ENCODE results near the gene ZNF185.

The ZNF185 gene

GRCh38 chrX:152930516-152930915 lies 32.6 kb downstream of the ZNF185 start:
- no peaks in the 10 kb centered on the region for H3K36me3 ChIP-seq (replicated peaks in 1 of 2; ENCODE audit: control insufficient read depth in 2 of 2, insufficient read depth in 2 of 2, low read length in 2 of 2)
- no peak overlapping the region for H3K9ac ChIP-seq (ENCODE audit: low read depth, low read length, poor library complexity)
- H3K14ac ChIP-seq (ENCODE audit: low read length), result peak overlapping the region; percentile 21
- H2BK15ac ChIP-seq (ENCODE audit: low read length), result no peak overlapping the region
- no peak overlapping the region for H2AFZ ChIP-seq (ENCODE audit: low read length)
- no peak overlapping the region for H3K4me3 ChIP-seq (ENCODE audit: low read length in 2 of 2)
- H4K8ac ChIP-seq (ENCODE audit: low read depth, low read length), result no peak overlapping the region
- no CpG with 5 or more reads among the region's 4 CpGs for WGBS, 2 donors (ENCODE audit: extremely low coverage in 2 of 2, insufficient read length in 2 of 2, insufficient replicate concordance in 1 of 2)
- H3K18ac ChIP-seq (ENCODE audit: low read length), result no peak overlapping the region
- H3K27me3 ChIP-seq (ENCODE audit: control insufficient read depth in 3 of 3, insufficient read depth in 3 of 3, low read depth in 1 of 3, low read length in 3 of 3), result peaks cover 0 to 42% (median 0%) of the 10 kb centered on the region in 3 experiments
- DNase-seq (ENCODE audit: low spot score), result no peak
- no peak overlapping the region for H2BK12ac ChIP-seq (ENCODE audit: low read length)
- H3K9me3 ChIP-seq (replicated peaks in 1 of 2; ENCODE audit: control insufficient read depth in 2 of 2, insufficient read depth in 1 of 2, low read depth in 1 of 2, low read length in 2 of 2), result no peaks in the 10 kb centered on the region
- H2BK5ac ChIP-seq (ENCODE audit: low read length), result no peak overlapping the region
- no peak overlapping the region for H3K27ac ChIP-seq (replicated peaks; ENCODE audit: low read length)
- no peak overlapping the region for H4K91ac ChIP-seq (ENCODE audit: low read depth, low read length, poor library complexity)
- H3K23ac ChIP-seq (ENCODE audit: low read depth, low read length, poor library complexity), result no peak overlapping the region
- H3K4me2 ChIP-seq (ENCODE audit: insufficient read depth, low read length, poor library complexity, severe bottlenecking), result no peak overlapping the region
- no peak overlapping the region for H3K4ac ChIP-seq (ENCODE audit: low read length)
- no peak overlapping the region for H2AK5ac ChIP-seq (ENCODE audit: low read depth, low read length)
- H3K79me1 ChIP-seq (ENCODE audit: low read depth, low read length), result no peaks in the 10 kb centered on the region
- no peak overlapping the region for H2BK120ac ChIP-seq (ENCODE audit: low read depth, low read length)
- peaks cover 0 to 2% of the 10 kb centered on the region in 2 donors for H3K4me1 ChIP-seq (ENCODE audit: control insufficient read depth in 2 of 2, insufficient read depth in 1 of 2, low read depth in 1 of 2, low read length in 2 of 2)

GRCh38 chrX:152932144-152932543 lies 34.3 kb downstream of the ZNF185 start:
- H3K4me2 ChIP-seq (ENCODE audit: insufficient read depth, low read length, poor library complexity, severe bottlenecking), result no peak overlapping the region
- no peaks in the 10 kb centered on the region for H3K4me1 ChIP-seq (ENCODE audit: control insufficient read depth in 2 of 2, insufficient read depth in 1 of 2, low read depth in 1 of 2, low read length in 2 of 2)
- H2BK120ac ChIP-seq (ENCODE audit: low read depth, low read length), result no peak overlapping the region
- H3K4me3 ChIP-seq (ENCODE audit: low read length in 2 of 2), result no peak overlapping the region
- no peaks in the 10 kb centered on the region for H3K36me3 ChIP-seq (replicated peaks in 1 of 2; ENCODE audit: control insufficient read depth in 2 of 2, insufficient read depth in 2 of 2, low read length in 2 of 2)
- H2AK5ac ChIP-seq (ENCODE audit: low read depth, low read length), result no peak overlapping the region
- no peak overlapping the region for H2AFZ ChIP-seq (ENCODE audit: low read length)
- no peak overlapping the region for H2BK5ac ChIP-seq (ENCODE audit: low read length)
- no peak overlapping the region for H2BK15ac ChIP-seq (ENCODE audit: low read length)
- no peak overlapping the region for H3K14ac ChIP-seq (ENCODE audit: low read length)
- no peak overlapping the region for H3K18ac ChIP-seq (ENCODE audit: low read length)
- H4K91ac ChIP-seq (ENCODE audit: low read depth, low read length, poor library complexity), result no peak overlapping the region
- DNase-seq (ENCODE audit: low spot score), result no peak
- H3K9me3 ChIP-seq (replicated peaks in 1 of 2; ENCODE audit: control insufficient read depth in 2 of 2, insufficient read depth in 1 of 2, low read depth in 1 of 2, low read length in 2 of 2), result no peaks in the 10 kb centered on the region
- H3K23ac ChIP-seq (ENCODE audit: low read depth, low read length, poor library complexity), result no peak overlapping the region
- H3K4ac ChIP-seq (ENCODE audit: low read length), result no peak overlapping the region
- no CpG with 5 or more reads among the region's 6 CpGs for WGBS, 2 donors (ENCODE audit: extremely low coverage in 2 of 2, insufficient read length in 2 of 2, insufficient replicate concordance in 1 of 2)
- H4K8ac ChIP-seq (ENCODE audit: low read depth, low read length), result no peak overlapping the region
- peaks cover 0 to 42% (median 0%) of the 10 kb centered on the region in 3 experiments for H3K27me3 ChIP-seq (ENCODE audit: control insufficient read depth in 3 of 3, insufficient read depth in 3 of 3, low read depth in 1 of 3, low read length in 3 of 3)
- no peaks in the 10 kb centered on the region for H3K79me1 ChIP-seq (ENCODE audit: low read depth, low read length)
- H2BK12ac ChIP-seq (ENCODE audit: low read length), result no peak overlapping the region
- H3K9ac ChIP-seq (ENCODE audit: low read depth, low read length, poor library complexity), result no peak overlapping the region
- H3K27ac ChIP-seq (replicated peaks; ENCODE audit: low read length), result no peak overlapping the region

GRCh38 chrX:152932598-152933175 lies 34.8 kb downstream of the ZNF185 start:
- no peak for DNase-seq (ENCODE audit: low spot score)
- Histone ChIP-seq H3K9me3 (replicated peaks in 1 of 2; ENCODE audit: control insufficient read depth in 2 of 2, insufficient read depth in 1 of 2, low read depth in 1 of 2, low read length in 2 of 2) (no peaks in the 10 kb centered on the region), H4K8ac (ENCODE audit: low read depth, low read length) (no peak overlapping the region), H2BK12ac (ENCODE audit: low read length) (no peak overlapping the region), H3K18ac (ENCODE audit: low read length) (no peak overlapping the region), H2BK120ac (ENCODE audit: low read depth, low read length) (no peak overlapping the region), H3K79me1 (ENCODE audit: low read depth, low read length) (no peaks in the 10 kb centered on the region), H3K9ac (ENCODE audit: low read depth, low read length, poor library complexity) (no peak overlapping the region), H3K36me3 (replicated peaks in 1 of 2; ENCODE audit: control insufficient read depth in 2 of 2, insufficient read depth in 2 of 2, low read length in 2 of 2) (no peaks in the 10 kb centered on the region), H3K4me2 (ENCODE audit: insufficient read depth, low read length, poor library complexity, severe bottlenecking) (no peak overlapping the region), H2BK15ac (ENCODE audit: low read length) (no peak overlapping the region), H3K4me3 (ENCODE audit: low read length in 2 of 2) (no peak overlapping the region), H3K4me1 (ENCODE audit: control insufficient read depth in 2 of 2, insufficient read depth in 1 of 2, low read depth in 1 of 2, low read length in 2 of 2) (no peaks in the 10 kb centered on the region), H2AK5ac (ENCODE audit: low read depth, low read length) (no peak overlapping the region), H2AFZ (ENCODE audit: low read length) (no peak overlapping the region), H3K27me3 (ENCODE audit: control insufficient read depth in 3 of 3, insufficient read depth in 3 of 3, low read depth in 1 of 3, low read length in 3 of 3) (peaks cover 0 to 43% (median 0%) of the 10 kb centered on the region in 3 experiments), H3K4ac (ENCODE audit: low read length) (no peak overlapping the region), H3K27ac (replicated peaks; ENCODE audit: low read length) (no peak overlapping the region), H4K91ac (ENCODE audit: low read depth, low read length, poor library complexity) (no peak overlapping the region), H2BK5ac (ENCODE audit: low read length) (no peak overlapping the region), H3K23ac (ENCODE audit: low read depth, low read length, poor library complexity) (no peak overlapping the region), H3K14ac (ENCODE audit: low read length) (no peak overlapping the region)
- no CpG with 5 or more reads among the region's 8 CpGs for WGBS, 2 donors (ENCODE audit: extremely low coverage in 2 of 2, insufficient read length in 2 of 2, insufficient replicate concordance in 1 of 2)

GRCh38 chrX:152936306-152936705 lies 38.4 kb downstream of the ZNF185 start:
- Histone ChIP-seq H3K27ac (replicated peaks; ENCODE audit: low read length) (no peak overlapping the region), H3K79me1 (ENCODE audit: low read depth, low read length) (no peaks in the 10 kb centered on the region), H2BK120ac (ENCODE audit: low read depth, low read length) (no peak overlapping the region), H3K4ac (ENCODE audit: low read length) (no peak overlapping the region), H3K14ac (ENCODE audit: low read length) (no peak overlapping the region), H2BK15ac (ENCODE audit: low read length) (no peak overlapping the region), H3K4me3 (ENCODE audit: low read length in 2 of 2) (no peak overlapping the region), H2AFZ (ENCODE audit: low read length) (no peak overlapping the region), H3K18ac (ENCODE audit: low read length) (no peak overlapping the region), H3K9me3 (replicated peaks in 1 of 2; ENCODE audit: control insufficient read depth in 2 of 2, insufficient read depth in 1 of 2, low read depth in 1 of 2, low read length in 2 of 2) (no peaks in the 10 kb centered on the region), H3K4me1 (ENCODE audit: control insufficient read depth in 2 of 2, insufficient read depth in 1 of 2, low read depth in 1 of 2, low read length in 2 of 2) (no peaks in the 10 kb centered on the region), H2BK5ac (ENCODE audit: low read length) (no peak overlapping the region), H3K4me2 (ENCODE audit: insufficient read depth, low read length, poor library complexity, severe bottlenecking) (no peak overlapping the region), H3K9ac (ENCODE audit: low read depth, low read length, poor library complexity) (no peak overlapping the region), H2BK12ac (ENCODE audit: low read length) (no peak overlapping the region), H4K8ac (ENCODE audit: low read depth, low read length) (no peak overlapping the region), H4K91ac (ENCODE audit: low read depth, low read length, poor library complexity) (no peak overlapping the region), H3K27me3 (ENCODE audit: control insufficient read depth in 3 of 3, insufficient read depth in 3 of 3, low read depth in 1 of 3, low read length in 3 of 3) (peaks cover 0 to 48% (median 0%) of the 10 kb centered on the region in 3 experiments), H2AK5ac (ENCODE audit: low read depth, low read length) (no peak overlapping the region), H3K23ac (ENCODE audit: low read depth, low read length, poor library complexity) (no peak overlapping the region), H3K36me3 (replicated peaks in 1 of 2; ENCODE audit: control insufficient read depth in 2 of 2, insufficient read depth in 2 of 2, low read length in 2 of 2) (no peaks in the 10 kb centered on the region)
- WGBS, 2 donors (ENCODE audit: extremely low coverage in 2 of 2, insufficient read length in 2 of 2, insufficient replicate concordance in 1 of 2), result no CpG with 5 or more reads among the region's 2 CpGs
- no peak for DNase-seq (ENCODE audit: low spot score)
